ENCODE data around the gene HCRT.
"Not testable (repeated sequence)": the region's sequence is repeated elsewhere in the genome, so short reads cannot be mapped to it uniquely, and the experiment has no call there.

The HCRT gene

DNA sequence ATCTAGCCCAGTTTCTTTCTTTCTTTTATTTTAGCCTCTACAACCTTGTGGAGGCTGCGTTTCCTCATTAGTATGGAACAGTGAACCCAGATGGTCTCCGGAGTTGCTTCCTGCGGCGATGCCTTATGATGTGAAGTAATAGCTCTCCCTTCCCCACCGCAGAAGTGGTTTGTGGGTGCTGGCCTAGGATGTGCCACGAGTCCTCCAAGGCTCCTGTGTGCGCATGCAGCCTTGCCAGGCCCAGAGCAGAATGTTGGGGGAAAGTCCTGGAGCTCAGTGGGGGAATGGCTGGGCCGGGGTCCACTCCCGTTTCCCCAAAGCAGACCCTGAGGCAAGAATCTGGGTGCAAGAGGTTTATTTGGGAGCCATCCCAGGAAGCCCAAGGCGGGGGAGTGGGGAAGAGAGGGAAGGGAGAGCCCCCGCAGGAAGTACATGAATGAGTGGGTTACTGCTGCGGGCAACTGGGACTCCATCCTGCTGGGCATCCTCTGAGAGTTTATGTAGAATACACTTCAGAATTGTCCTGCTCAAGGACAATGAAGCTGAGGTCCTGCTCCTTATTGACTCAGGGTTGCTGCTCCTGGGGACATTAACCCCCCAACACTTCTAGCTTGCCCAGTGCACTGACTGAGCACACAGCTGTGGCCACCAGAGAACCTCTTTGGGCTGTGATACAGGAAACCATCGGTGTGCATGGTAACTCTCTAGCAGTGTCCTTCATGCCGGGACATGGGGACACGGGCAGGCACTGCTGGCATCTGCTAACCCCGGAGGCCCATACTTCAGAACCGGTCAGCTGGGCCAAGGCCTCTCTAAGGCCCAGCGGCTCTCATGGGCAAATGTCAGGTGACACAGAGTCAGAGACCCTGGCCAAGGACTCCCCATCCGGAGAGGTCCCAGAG lies 3.7 kb upstream of the HCRT start:
- in situ Hi-C loops (cut with HindIII; ENCODE audit: low pct_ligation_motif_present, low sequenced_read_pairs): no loop called here
- no peak overlapping the region for H3K4me3 ChIP-seq (ENCODE audit: low read depth, low read length)
- TF ChIP-seq, protein P1, sequence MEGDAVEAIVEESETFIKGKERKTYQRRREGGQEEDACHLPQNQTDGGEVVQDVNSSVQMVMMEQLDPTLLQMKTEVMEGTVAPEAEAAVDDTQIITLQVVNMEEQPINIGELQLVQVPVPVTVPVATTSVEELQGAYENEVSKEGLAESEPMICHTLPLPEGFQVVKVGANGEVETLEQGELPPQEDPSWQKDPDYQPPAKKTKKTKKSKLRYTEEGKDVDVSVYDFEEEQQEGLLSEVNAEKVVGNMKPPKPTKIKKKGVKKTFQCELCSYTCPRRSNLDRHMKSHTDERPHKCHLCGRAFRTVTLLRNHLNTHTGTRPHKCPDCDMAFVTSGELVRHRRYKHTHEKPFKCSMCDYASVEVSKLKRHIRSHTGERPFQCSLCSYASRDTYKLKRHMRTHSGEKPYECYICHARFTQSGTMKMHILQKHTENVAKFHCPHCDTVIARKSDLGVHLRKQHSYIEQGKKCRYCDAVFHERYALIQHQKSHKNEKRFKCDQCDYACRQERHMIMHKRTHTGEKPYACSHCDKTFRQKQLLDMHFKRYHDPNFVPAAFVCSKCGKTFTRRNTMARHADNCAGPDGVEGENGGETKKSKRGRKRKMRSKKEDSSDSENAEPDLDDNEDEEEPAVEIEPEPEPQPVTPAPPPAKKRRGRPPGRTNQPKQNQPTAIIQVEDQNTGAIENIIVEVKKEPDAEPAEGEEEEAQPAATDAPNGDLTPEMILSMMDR (IDR thresholded peaks at IDR 0.05; ENCODE audit: low read depth, low read length, missing control alignments): no peak
- no peaks in the 10 kb centered on the region for H3K36me3 ChIP-seq (replicated peaks)
- DNase-seq: no peak
- no peak overlapping the region for H3K27ac ChIP-seq
- no peaks in the 10 kb centered on the region for H3K27me3 ChIP-seq (replicated peaks)

DNA sequence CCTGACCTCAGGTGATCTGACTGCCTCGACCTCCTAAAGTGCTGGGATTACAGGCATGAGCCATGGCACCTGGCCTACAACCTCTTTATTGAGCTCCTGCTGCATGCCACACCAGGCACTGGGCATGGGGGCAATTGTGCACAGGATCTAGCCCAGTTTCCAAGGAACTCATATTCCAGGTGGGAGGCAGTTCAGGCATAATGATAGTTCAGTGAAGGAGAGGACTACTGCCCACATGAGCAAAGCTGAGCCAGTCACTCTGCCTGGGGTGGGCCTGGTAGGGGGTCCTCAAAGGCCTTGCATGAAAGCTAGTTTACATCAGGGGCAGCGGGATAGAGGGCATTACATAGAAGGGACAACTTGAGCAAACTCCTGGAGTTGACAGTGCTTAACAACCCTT lies 2.6 kb upstream of the HCRT start:
- in situ Hi-C loops (cut with HindIII; ENCODE audit: low pct_ligation_motif_present, low sequenced_read_pairs): no loop called here
- Histone ChIP-seq H3K27ac (no peak overlapping the region), H3K4me3 (ENCODE audit: low read depth, low read length) (no peak overlapping the region), H3K27me3 (replicated peaks) (no peaks in the 10 kb centered on the region), H3K36me3 (replicated peaks) (no peaks in the 10 kb centered on the region)
- no peak for DNase-seq
- TF ChIP-seq, protein P1 (IDR thresholded peaks at IDR 0.05; ENCODE audit: low read depth, low read length, missing control alignments): no peak

DNA sequence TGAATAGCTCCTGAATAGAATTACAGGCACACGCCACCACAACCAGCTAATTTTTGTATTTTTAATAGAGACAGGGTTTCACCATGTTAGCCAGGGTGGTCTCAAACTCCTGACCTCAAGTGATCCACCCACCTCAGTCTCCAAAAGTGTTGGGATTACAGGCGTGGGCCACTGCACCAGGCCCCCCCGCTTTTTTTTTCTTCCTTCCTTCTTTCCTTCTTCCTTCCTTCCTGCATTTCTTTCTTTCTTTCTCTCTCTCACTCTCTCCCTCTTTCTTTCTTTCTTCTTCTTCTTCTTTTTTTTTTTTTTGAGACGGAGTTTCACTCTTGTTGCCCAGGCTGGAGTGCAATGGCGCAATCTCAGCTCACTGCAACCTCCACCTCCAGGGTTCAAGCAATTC lies 939 bp upstream of the HCRT start:
- DNase-seq; in situ Hi-C loops (cut with HindIII; ENCODE audit: low pct_ligation_motif_present, low sequenced_read_pairs); H3K4me3 ChIP-seq (ENCODE audit: low read depth, low read length); H3K36me3 ChIP-seq (replicated peaks); H3K27me3 ChIP-seq (replicated peaks); H3K27ac ChIP-seq: not testable (repeated sequence)

DNA sequence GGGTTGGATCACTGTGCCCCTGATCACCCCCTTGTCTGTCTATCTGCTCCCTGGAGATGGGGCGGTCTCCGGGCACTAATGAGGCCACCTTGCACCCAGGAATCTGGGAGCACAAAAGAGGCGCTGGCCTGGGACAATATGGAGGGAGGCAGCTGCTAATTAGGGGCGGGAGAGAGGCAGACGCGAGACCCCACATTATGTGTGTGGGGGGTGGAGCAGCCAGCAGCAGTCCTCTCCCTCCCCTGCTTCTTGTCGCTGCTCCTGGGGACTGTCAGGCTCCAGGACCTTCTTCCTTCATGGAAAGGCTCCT lies 324 bp upstream of the HCRT start:
- in situ Hi-C loops (cut with HindIII; ENCODE audit: low pct_ligation_motif_present, low sequenced_read_pairs): no loop called here

DNA sequence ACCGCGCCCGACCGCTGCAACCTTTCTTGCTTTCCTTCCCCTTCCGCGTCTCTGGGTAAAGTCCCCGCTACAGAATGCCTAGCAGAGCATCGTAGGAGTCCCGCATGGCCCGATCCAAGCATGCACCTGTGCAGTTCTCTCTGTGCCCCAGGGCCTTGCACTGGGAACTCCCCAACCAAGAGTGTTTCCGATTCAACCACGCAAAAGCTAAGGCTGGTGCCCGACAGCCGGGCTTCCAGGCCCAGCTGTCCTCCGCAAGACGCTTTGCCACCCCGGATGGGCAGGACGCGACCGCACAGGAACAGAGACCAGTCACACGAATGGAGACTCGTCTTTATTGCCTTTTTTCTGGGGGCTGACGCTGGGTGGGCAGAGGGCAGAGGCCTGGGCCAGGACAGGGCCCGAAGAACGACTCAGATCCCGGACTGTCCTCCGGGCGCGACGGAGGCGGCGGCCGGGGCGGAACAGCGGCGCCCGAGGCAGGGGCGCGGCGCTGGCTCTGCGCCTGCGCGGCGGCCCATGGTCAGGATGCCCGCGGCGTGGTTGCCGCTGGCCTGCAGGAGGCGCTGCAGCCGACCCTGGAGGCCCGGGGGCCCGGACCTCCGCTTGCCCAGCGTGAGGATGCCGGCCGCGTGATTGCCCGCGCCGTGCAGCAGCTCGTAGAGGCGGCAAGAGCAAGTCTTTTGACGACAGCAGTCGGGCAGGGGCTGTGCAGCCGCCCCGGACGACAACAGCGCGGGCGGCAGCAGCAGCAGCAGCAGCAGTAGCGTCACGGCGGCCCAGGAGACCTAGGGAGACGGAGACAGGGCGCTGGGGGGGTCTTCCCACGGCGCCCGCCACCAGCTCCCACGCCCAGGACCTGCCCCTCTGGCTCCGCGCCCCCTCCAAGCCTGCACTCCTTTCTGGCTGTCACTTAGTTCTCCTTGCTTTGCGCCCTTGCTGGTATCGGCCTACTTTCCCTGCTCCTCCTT lies 1.2 kb downstream of the HCRT start:
- Histone ChIP-seq H3K4me3 (ENCODE audit: low read depth, low read length) (peak overlapping the region; percentile 63), H3K27me3 (replicated peaks) (peaks cover 20% of the 10 kb centered on the region), H3K27ac (no peak overlapping the region), H3K36me3 (replicated peaks) (no peaks in the 10 kb centered on the region)
- in situ Hi-C loops (cut with HindIII; ENCODE audit: low pct_ligation_motif_present, low sequenced_read_pairs): no loop called here
- TF ChIP-seq, protein P1 (IDR thresholded peaks at IDR 0.05; ENCODE audit: low read depth, low read length, missing control alignments): peak; percentile 61
- peak; percentile 23 for DNase-seq

More for the DNA sequence above, 324 bp upstream of the HCRT start:
- Histone ChIP-seq H3K27ac (no peak overlapping the region), H3K4me3 (ENCODE audit: low read depth, low read length) (no peak overlapping the region), H3K36me3 (replicated peaks) (no peaks in the 10 kb centered on the region), H3K27me3 (replicated peaks) (peaks cover 10% of the 10 kb centered on the region)
- DNase-seq: no peak
- TF ChIP-seq, protein P1 (IDR thresholded peaks at IDR 0.05; ENCODE audit: low read depth, low read length, missing control alignments): no peak
